IgD-negative memory B cell (primary cell): ENCODE results near the gene B3GALT4. TPM values are rescaled to one million over a fixed set of nuclear protein-coding genes. Genes with fewer than 3 reads are reported as not detected.
A peak's percentile ranks its signal among the peaks of the same experiment; 100 is the strongest.

Source experiments
- H3K27ac Mint-ChIP-seq, 3 donors: one replicate each; pipeline ENCODE4 v1.8.0; 2020 to 2022; ENCODE audit warnings: mild to moderate bottlenecking in 3 of 3, mixed read lengths in 3 of 3, moderate library complexity in 1 of 3
- H3K27me3 Mint-ChIP-seq: one replicate; pipeline ENCODE4 v1.8.0; 2021; ENCODE audit warnings: mixed read lengths
- H3K36me3 Mint-ChIP-seq: one replicate; pipeline ENCODE4 v1.8.0; 2020; ENCODE audit warnings: mild to moderate bottlenecking, mixed read lengths
- H3K4me1 Mint-ChIP-seq, 3 donors: one replicate each; pipeline ENCODE4 v1.8.0; 2020 to 2022; ENCODE audit warnings: mixed read lengths in 3 of 3, mild to moderate bottlenecking in 1 of 3
- H3K4me3 Mint-ChIP-seq, 4 donors: one replicate each; pipeline ENCODE4 v1.8.0; 2020 to 2022; ENCODE audit warnings: mild to moderate bottlenecking in 4 of 4, mixed read lengths in 4 of 4, moderate library complexity in 3 of 4
- H3K9me3 Mint-ChIP-seq, 3 donors: one replicate each; pipeline ENCODE4 v1.8.0; 2020 to 2021; ENCODE audit warnings: mixed read lengths in 3 of 3, mild to moderate bottlenecking in 1 of 3
- polyA plus RNA-seq: library from polyadenylated mRNA; unstranded; fragments of 300-500 nt; fragmentation: Illumina TruSeq; gene quantifications from one replicate; pipeline ENCODE4 v1.2.3, GENCODE V29; 2021

The B3GALT4 gene
- polyA plus RNA-seq, 1 donor from 2014 or later: 35.4 TPM

DNA sequence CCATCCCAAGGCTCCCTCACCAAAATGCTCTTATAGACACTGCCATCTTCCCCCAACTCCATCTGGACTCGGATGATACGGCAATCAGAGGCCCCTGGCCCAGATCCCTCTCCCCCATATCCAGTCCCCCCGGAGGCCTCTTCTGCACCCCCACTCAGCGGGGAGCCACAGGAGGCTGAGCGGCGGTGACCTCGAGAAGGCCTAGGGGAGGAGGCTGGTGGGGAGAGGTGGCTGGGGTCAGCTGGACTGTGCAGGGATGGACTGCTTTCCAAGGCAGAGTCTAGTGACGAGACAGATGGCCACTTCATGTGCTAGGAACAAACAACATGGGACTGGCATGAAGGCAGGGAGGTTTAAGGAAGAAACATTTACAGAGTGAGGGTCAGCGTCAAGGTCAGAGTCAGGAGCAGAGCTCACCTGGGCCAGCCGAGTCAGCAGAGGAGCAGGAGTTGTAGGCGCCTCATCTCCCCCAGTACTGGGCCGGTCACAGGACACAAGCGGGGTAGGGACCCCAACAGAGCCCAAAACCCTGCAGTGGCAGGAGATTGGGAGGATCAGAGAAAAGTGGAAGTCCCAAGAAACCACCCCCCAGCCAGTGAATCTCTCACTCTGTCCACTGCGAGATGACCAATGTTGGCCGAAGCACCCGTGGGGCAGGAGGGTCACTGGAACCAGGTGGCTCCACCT lies 16.2 kb downstream of the B3GALT4 start:
- Mint-ChIP-seq H3K9me3 (no peaks in the 10 kb centered on the region), H3K4me3 (peak overlapping the region in 2 of 4 donors; percentile 51 to 96), H3K36me3 (peaks cover 8% of the 10 kb centered on the region), H3K4me1 (peaks cover 15 to 25% (median 24%) of the 10 kb centered on the region in 3 donors), H3K27me3 (no peaks in the 10 kb centered on the region), H3K27ac (no peak overlapping the region)

DNA sequence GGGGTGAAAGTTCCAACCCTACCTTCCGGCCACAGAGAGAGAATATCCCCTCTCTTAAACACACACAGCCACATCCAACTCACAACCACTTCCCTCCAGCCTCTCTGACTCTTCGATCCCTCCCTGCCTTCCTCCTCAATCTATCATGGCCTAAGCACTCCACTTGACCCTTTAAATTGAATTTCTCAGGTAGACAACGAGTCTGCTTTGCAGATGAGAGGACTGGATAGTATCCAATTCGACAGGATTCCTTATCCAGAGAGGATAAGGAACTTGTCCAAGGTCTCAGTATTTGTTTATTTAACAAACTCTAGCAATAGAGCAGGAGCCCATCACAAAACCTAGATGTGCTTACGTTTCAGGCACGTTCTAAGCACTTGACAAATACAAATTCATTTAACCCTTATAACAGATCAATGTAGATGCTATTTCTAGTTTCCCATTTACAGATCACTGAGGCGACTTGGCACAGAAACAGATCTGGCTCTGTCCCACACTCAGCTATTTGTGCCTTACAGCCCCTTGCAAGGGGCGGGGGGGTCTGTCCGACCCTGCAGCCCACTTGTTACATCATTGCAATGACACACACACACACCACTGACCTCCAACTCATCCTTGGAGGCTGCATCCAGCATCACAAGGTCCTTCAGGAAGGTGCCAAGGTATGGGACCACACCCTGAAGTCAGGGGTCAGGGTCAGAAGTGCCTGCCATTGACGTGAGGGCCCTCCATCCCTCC lies 17.3 kb downstream of the B3GALT4 start:
- Mint-ChIP-seq H3K36me3 (peaks cover 6% of the 10 kb centered on the region), H3K4me3 (peak overlapping the region in 2 of 4 donors; percentile 39 to 83), H3K4me1 (peaks cover 9 to 22% (median 21%) of the 10 kb centered on the region in 3 donors), H3K9me3 (no peaks in the 10 kb centered on the region), H3K27me3 (no peaks in the 10 kb centered on the region), H3K27ac (peak overlapping the region in 2 of 3 donors; percentile 43 to 70)

DNA sequence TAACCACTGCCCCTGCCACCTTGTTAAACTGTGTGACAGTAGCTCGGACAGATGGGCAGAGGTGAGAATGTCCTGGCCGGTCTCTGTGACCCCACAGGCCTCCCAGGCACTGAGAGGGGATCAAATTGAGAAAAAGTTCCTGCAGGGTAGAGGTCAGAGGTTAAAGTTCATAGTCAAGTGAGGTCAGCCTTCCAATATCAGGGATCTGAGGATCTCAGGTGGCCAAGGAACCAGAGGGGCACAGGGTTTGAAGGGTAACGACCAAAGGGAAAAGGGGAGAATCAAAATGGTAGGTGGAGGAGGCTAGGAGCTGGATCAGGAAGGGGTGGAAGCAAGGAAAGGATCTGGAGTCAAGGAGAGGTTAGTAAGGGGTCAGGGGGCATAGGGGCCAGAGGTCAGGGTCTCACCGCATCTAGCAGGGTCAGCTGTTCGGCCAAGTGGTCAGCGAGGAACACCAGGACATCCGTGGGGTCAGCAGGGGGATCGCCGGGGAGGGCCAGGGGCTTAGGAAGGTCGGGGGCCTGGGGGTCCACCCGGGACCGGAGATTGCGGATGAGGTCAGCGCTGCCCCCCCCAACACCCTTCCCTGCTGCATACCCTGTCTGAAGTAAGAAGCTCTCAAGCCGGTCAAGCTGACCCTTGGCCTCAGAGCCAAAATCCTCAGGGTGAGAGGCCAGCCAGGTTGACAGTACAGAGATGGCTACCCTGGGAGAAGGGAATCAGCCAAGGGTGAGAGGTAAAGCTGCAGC lies 18.9 kb downstream of the B3GALT4 start:
- Mint-ChIP-seq H3K4me1 (peaks cover 14 to 25% (median 19%) of the 10 kb centered on the region in 3 donors), H3K27ac (no peak overlapping the region), H3K9me3 (no peaks in the 10 kb centered on the region), H3K4me3 (peak overlapping the region in 3 of 4 donors; percentile 23 to 99 (median 43)), H3K27me3 (no peaks in the 10 kb centered on the region), H3K36me3 (peaks cover 6% of the 10 kb centered on the region)

DNA sequence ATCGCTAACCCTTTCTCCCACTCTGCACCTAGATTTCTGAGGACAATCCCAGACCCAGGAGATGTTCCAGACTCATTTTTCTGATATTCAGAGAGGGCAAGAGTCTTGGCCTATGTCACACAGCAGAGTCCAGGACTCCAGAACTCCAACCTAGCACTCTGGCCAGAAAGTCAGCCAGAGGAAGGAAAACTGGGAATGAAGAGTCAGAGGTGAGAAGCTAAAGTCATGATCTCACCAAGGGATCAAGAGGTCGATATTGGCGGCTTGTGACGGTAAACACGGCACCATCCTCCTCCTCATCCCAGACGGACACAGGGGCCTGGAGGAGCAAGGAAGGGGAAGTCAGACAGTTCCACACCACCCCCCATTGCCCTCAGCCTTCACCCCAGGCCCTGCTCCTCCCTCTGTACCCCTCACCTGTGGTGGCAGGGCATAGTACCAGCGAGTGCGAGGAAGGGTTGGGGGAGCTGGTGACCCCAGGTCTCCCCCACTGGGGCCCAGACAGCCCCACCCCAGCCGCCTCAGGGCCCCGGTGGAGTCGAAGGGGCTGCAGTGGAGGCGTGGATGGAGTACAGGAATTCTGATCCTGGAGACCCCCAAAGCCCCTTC lies 20.0 kb downstream of the B3GALT4 start:
- Mint-ChIP-seq H3K36me3 (peaks cover 6% of the 10 kb centered on the region), H3K27ac (peak overlapping the region; percentile 89 to 99 (median 99)), H3K27me3 (no peaks in the 10 kb centered on the region), H3K9me3 (no peaks in the 10 kb centered on the region), H3K4me1 (peaks cover 15 to 22% (median 19%) of the 10 kb centered on the region in 3 donors), H3K4me3 (peak overlapping the region; percentile 75 to 99 (median 95))

DNA sequence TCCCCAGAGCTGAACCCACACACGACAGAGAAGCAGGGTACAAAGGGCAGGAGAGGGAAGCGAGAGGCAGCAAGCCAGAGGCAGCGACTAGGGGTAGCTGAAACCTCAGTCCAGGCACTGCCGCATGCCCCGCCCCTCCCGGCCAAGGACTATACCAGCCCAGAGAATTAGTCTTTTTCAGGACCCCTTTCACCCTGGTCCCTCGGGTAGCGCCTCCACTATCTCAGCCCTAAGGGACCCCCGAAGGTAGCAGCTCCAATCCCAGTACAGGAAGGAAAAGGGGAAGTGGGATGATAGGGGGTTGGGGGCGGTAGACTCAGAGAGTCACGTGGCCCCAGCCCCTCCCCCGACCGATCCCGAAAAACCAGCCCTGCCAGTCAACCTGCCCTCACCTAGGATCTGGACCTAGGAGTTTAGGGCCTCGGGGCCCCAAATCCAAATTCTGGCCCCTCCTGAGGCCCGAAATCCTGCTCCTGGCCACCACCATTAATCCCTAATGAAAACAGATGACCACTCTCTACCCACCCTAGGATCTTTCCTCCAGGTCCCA lies 20.6 kb downstream of the B3GALT4 start:
- Mint-ChIP-seq H3K36me3 (peaks cover 6% of the 10 kb centered on the region), H3K4me3 (peak overlapping the region; percentile 75 to 99 (median 95)), H3K27me3 (no peaks in the 10 kb centered on the region), H3K27ac (peak overlapping the region; percentile 89 to 99 (median 99)), H3K9me3 (no peaks in the 10 kb centered on the region), H3K4me1 (peaks cover 15 to 22% (median 19%) of the 10 kb centered on the region in 3 donors)

DNA sequence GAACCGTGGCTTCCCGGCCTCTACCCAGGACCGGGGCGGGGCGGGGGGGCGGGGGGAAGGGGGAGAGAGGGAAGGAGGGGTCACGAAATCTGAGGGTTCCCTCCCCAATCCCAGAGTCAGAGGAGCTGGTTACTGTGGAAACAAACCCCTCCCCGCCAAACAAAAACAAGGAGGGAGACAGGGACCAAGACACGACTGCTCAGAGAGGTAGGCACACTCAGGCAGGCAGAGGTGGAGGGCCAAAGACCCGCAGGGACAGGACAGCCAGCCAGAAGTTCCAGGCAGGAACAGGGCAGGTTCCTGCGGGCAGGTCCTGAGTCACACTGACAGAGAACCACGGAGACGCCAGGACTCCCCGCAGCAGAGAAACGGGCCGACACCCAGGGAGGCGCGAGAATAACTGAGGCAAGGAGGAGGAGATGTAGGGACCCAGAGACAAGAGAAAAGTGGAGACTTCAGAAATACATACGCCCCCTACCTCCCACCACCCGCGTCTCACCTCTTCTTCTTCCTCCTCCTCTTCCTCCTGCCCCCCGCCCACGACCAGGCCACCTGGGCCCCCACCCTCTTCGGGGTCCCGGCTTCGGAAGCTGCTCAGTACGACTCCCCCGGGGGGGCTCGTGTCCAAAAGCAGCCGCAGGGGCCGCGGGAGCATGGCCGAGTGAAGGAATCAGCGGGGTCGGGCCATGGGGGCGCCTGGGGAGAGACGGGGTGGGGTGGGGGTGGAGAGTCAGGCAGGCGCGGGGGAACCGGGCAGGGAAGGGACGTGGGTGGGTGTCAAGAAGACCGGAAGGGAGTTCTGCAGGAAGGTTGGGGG lies 21.2 kb downstream of the B3GALT4 start:
- peak overlapping the region; percentile 92 to 99 (median 97) for H3K4me3 Mint-ChIP-seq
- peaks cover 15 to 22% (median 19%) of the 10 kb centered on the region in 3 donors for H3K4me1 Mint-ChIP-seq
- H3K27ac Mint-ChIP-seq: peak overlapping the region; percentile 98 to 99 (median 99)
- no peaks in the 10 kb centered on the region for H3K27me3 Mint-ChIP-seq
- no peaks in the 10 kb centered on the region for H3K9me3 Mint-ChIP-seq
- peaks cover 4% of the 10 kb centered on the region for H3K36me3 Mint-ChIP-seq

DNA sequence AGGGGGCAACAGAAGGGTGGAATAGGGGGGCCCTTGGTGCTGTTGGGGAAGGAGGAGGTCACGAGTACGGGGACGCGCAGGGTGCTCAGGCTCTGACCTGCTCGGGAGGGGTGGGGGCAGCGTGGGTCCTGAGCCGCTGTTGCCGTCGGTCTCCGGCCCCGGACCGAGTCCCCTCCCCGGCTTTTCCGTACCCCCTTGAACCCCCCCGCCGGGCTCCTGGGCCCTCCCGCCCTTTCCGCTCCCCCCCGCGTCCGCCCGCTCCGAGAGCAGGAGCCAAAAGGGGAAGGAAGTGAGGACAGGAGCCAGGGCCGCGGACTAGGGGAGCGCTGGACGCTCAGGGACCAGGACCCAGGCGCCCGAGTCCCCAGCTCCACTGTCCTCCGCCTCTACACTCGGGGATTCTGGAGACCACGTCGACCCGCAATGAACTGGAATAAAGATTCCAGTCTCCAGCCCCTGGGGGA lies 21.9 kb downstream of the B3GALT4 start, which contains the start of gene RGL2:
RGL2 (minus strand) TSS at position 170 of the 464 bp plus-strand sequence. CDS start 332 bp downstream, outside the sequence.
- Mint-ChIP-seq H3K27me3 (no peaks in the 10 kb centered on the region), H3K36me3 (peaks cover 4% of the 10 kb centered on the region), H3K9me3 (no peaks in the 10 kb centered on the region), H3K4me1 (peaks cover 15 to 26% (median 22%) of the 10 kb centered on the region in 3 donors), H3K27ac (peak within 1 kb of the TSS; percentile 98 to 99 (median 99)), H3K4me3 (peak within 1 kb of the TSS; percentile 92 to 99 (median 97))

DNA sequence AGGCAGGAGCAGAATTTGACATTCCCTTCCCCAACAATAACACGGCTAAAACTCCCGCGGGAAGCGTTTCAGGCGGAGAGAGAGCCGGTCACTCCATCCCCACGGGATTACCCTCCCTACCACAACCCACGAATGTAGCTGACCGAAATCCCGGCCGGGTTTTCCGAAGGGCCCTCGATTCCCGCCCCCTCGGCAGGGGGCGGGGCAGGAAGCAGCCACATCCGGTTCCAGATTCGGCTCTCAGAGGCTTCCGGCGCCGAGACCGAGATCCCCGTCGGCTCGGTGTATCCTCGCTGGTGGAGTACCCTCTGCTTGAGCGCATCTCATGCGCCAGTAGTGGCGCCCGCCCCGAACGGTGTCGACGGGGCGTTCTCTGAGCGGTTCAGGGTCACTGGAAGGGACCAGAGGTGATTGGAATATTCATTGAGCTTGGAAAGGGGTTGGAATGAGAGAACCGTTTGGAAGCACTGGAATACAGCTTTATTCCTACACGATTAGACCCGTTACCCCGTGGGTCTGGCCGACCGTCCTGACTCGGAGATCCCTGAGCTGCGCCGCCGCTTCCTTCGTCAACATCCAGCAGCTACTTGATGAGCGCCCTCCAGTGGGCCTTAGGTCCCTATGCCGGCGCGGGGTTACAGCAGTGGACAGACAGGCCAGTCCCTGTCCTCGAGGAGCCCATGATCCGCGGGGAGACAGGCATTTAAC lies 22.5 kb downstream of the B3GALT4 start:
- Mint-ChIP-seq H3K4me3 (peak overlapping the region; percentile 92 to 99 (median 97)), H3K36me3 (peaks cover 4% of the 10 kb centered on the region), H3K4me1 (peaks cover 15 to 28% (median 22%) of the 10 kb centered on the region in 3 donors), H3K27me3 (no peaks in the 10 kb centered on the region), H3K9me3 (no peaks in the 10 kb centered on the region), H3K27ac (peak overlapping the region; percentile 98 to 99 (median 99))

DNA sequence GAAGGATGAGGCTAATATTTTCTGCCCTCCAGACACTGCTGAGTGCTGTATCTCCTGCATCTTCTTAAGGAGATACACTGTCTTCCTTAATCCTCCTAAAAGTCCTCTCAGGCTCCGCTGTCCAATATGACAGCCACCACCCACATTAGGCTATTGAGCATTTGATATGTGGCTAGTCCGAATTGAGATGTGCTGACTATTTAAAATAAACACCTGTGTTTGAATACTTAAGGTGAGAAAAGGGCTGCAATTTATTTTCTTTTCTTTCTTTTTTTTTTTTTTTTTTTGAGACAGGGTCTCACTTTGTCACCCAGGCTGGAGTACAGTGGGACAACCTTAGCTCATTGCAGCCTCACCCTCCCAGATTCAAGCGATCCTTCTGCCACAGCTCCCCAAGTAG lies 25.0 kb downstream of the B3GALT4 start:
- peaks cover 23 to 31% (median 27%) of the 10 kb centered on the region in 3 donors for H3K4me1 Mint-ChIP-seq
- no peaks in the 10 kb centered on the region for H3K9me3 Mint-ChIP-seq
- H3K27ac Mint-ChIP-seq: peak overlapping the region; percentile 67 to 99 (median 82)
- peaks cover 4% of the 10 kb centered on the region for H3K36me3 Mint-ChIP-seq
- H3K4me3 Mint-ChIP-seq: peak overlapping the region in 1 of 4 donors; percentile 99
- H3K27me3 Mint-ChIP-seq: no peaks in the 10 kb centered on the region

DNA sequence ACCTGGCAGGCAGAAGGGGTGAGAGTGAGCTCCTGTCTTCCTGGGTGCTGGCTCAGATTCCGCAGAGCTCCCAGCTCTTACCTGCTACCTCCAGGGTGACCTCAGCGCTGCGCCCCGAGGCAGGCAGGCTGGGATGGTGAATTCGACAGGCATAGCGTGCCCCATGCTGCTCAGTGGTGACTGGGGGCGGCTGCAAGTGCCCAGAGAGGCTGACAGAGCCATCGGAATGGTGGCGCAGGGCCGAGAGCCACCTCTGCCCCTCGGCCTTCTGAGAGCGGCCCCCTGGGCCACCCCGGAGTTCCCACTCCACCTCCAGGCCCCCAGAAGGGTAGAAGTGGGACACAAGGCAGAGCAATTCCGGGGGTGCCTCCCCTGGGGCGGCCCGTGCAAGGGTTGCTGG lies 27.3 kb downstream of the B3GALT4 start:
- peaks cover 6% of the 10 kb centered on the region for H3K36me3 Mint-ChIP-seq
- peak overlapping the region in 2 of 4 donors; percentile 67 to 79 for H3K4me3 Mint-ChIP-seq
- no peaks in the 10 kb centered on the region for H3K9me3 Mint-ChIP-seq
- H3K27me3 Mint-ChIP-seq: no peaks in the 10 kb centered on the region
- peaks cover 30 to 36% (median 31%) of the 10 kb centered on the region in 3 donors for H3K4me1 Mint-ChIP-seq
- H3K27ac Mint-ChIP-seq: no peak overlapping the region

DNA sequence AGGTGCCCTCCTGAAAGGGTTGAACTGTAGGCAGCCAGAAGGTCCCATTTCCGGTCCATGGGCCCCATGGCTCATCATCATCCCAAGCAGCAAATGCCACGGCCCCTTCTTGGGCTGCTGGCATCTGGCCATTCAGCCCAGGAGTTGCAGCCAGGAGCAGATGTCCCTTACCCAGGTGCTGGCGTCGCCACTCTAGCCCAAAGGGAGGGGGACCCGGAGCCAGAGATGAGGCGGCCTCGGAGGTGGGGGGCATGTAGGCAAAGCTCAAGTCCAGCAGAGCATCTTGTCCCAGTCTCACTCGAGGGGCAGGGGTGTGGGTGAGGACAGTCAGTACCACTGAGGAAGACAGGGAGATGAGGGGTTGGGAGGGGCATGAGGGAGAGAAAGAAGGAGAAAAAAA lies 28.1 kb downstream of the B3GALT4 start:
- peak overlapping the region in 1 of 4 donors; percentile 67 for H3K4me3 Mint-ChIP-seq
- peak overlapping the region in 1 of 3 donors; percentile 21 for H3K27ac Mint-ChIP-seq
- H3K36me3 Mint-ChIP-seq: peaks cover 4% of the 10 kb centered on the region

DNA sequence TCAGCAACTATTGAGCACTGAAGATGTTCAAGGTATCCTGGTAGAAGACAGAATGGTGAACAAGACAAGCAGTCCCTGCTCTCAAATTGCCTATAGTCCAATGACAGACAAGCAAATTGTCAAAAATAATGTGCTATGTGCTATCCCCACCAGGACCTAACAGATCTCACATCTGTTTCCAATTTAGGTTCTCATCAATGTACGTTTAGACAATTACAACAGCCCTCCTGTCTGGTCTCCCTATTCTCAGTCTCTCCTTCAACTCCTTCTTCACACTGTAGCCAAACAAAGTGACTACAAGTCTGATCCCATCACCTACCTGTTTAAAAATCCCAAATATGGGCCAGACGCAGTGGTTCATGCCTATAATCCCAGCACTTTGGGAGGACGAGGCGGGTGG lies 29.4 kb downstream of the B3GALT4 start:
- Mint-ChIP-seq H3K9me3 (no peaks in the 10 kb centered on the region), H3K27me3 (no peaks in the 10 kb centered on the region), H3K4me3 (peak overlapping the region in 1 of 4 donors; percentile 36), H3K36me3 (peaks cover 4% of the 10 kb centered on the region), H3K4me1 (peaks cover 21 to 27% (median 23%) of the 10 kb centered on the region in 3 donors), H3K27ac (peak overlapping the region; percentile 2 to 90 (median 78))

More for the DNA sequence above, 28.1 kb downstream of the B3GALT4 start:
- peaks cover 23 to 28% (median 24%) of the 10 kb centered on the region in 3 donors for H3K4me1 Mint-ChIP-seq
- H3K27me3 Mint-ChIP-seq: no peaks in the 10 kb centered on the region
- no peaks in the 10 kb centered on the region for H3K9me3 Mint-ChIP-seq
